Activated CD8-positive, alpha-beta memory T cell treated with anti-CD3 and anti-CD28 coated beads for 4 hours (primary cell): ENCODE data around the gene HOMER2.
"Not testable (repeated sequence)": the region's sequence is repeated elsewhere in the genome, so short reads cannot be mapped to it uniquely, and the experiment has no call there.

Source experiments
- DNase-seq, 2 donors: peaks; one replicate each; pipeline ENCODE4 v3.0.0-alpha.2; 2020; ENCODE audit warnings: low read depth in 2 of 2

HOMER2 gene

DNA sequence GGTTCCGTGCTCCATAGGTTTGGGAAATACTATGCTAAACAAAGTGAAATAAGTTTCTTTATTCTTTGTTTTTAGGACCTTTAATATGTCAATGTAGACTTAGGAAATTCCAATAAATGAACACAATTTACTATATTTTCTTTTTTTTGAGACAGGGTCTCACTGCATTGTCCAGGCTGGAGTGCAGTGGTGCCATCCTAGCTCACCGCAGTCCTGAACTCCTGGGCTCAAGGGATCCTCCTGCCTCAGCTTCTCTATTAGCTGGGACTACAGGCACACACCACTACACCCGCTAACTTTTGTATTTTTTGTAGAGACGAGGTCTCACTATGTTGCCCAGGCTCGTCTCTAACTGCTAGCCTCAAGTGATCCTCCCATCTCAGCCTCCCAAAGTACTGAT is 12.4 kb upstream of the HOMER2 start:
- DNase-seq, result no peak

- no peak for DNase-seq
Observed at GRCh38 chr15:82963471-82964341, 11.2 kb upstream of the HOMER2 start.

DNA sequence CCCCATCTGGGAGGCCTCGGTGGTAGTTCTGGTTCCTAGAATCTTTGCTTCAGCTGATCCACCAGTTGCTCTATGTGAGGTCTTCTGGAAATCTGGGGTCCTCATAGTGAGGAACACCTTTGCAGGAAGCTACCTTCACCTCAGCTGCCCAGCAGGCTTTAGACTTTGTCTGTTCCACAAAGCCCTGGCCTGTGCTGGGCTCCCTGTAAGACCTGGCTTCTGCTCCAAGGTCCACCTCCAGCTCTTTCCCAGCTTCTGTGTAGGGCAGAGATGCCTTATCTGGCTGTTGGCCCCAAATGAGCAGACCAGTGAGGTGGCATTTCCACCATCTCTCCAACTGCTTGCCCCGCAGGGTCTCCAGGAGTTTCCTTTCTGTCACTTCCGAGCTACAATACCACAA is 8.2 kb upstream of the HOMER2 start:
- DNase-seq, result no peak

DNA sequence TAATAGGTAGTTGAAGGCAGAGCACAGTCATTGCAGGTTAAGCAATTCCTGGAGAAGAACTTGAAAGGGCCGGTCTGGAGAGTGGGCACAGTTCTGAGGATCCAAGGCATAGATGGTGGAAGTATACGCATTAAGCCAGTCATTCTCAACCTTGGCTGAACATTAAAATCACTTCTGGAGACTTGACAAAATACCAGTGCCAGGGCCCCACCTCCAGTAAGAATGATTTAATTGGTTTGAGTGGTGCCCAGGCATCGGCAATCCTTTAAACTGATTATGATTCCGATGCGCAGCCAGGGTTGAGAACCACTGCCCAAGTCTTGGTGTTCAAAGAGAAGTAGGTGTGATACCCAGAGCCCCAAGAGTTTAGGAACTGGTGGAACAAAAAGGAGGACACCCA is 6.9 kb upstream of the HOMER2 start:
- DNase-seq, result no peak

DNA sequence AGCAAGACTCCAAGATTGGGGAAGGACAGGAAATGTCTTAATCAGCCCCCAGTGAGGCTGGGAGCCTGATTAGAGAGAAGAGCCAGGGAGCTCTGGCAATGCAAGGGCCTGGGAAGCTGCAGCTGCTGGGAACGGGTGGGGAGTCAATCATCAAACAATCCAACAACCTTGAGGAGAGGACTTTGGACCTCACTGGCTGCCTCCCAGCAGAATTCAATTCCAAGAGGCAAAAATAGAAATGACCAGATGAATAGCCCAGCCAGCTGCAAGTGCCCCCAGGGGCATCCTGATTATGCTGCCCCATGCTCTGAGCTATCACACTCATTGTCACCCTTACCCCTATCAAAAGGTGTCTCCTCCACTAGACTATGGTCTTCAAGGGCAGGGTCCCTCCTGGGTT is 6.1 kb upstream of the HOMER2 start:
- DNase-seq, result no peak

GRCh38 chr15:82951472-82952157 is 905 bp downstream of the HOMER2 start:
- no peak for DNase-seq

GRCh38 chr15:82950746-82951370 is 1.7 kb downstream of the HOMER2 start:
- DNase-seq, result no peak

DNA sequence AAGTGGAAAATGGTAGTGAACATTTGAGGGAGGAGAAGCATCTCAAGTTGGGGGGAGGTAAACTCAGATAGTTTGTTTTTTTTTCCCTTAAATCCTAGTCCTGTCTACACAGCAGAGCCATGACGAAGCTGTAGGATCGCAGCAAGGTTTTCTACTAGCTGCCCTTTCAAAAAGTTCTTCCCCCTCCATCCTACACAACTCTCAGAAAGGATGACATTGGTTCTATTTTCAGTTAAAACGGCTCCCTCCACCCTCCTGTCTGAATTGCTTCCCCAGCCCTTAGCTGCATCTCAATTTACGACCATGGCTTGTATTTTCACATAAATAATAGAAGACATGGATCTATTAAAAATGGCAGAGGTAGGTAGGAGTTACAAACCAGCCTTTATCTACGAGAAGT is 2.2 kb downstream of the HOMER2 start:
- no peak for DNase-seq

DNA sequence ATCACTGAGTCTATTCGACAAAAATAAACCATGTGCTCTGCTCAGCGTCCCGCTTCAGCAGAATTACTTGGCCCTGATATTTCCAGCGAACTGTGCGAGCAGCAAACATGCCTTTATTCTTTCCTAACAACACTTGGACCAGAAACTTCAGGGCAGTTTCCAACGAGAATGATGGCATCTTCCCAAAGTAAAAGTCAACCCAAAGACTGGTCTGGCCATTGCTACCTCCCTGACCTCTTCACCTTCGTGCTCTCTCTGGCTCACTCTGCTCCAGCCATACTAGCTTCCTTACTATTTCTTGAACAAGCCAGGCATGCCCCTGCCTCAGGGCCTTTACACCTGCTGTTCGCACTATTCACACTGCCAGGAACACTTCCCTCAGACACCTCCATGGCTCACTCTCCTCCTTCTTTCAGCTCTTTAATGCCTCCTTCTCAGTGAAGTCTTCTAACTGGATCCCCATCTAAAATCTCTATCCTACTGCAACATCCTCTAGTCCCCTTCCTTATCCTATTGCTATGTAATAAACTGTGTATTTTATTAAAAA is 6.3 kb downstream of the HOMER2 start:
- no peak for DNase-seq

GRCh38 chr15:82945326-82945725 is 7.2 kb downstream of the HOMER2 start:
- DNase-seq, result no peak

DNA sequence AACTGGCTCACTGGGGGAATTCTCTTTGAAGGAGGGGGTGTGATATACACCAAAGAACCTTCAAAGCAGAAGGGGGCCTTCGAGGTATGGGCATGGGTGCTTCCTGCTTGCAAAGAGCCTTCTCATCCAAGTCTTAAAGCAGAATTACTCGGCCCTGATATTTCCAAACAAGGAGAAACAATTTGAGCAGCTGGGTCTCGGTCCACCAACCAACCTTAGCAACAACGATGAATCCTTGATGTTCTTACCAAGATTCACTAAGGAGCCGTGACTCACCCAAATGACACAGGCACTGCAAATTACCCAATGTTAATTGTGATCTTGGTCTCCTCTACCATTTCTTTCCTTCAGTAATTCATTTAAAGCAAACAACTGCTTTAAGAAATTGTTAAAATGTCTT is 7.7 kb downstream of the HOMER2 start:
- DNase-seq, result no peak

DNA sequence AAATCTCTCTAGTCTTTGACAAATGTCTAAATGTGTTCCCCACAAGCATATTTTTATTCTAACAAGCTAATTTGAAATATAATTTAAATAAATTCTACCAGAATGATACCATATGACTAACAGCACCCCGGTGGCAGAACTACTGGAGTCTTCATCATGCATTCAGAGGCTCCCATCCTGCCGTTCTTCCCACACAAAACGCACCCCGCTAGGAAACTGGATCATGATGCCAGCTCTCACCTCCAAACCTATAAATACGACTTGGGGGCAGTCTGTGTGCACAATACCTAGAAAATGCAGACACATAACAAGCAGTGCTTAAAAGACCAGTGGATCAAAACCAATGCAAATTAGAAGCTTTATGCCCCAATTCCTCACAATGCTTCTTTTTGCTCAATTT is 8.5 kb downstream of the HOMER2 start:
- no peak for DNase-seq

DNA sequence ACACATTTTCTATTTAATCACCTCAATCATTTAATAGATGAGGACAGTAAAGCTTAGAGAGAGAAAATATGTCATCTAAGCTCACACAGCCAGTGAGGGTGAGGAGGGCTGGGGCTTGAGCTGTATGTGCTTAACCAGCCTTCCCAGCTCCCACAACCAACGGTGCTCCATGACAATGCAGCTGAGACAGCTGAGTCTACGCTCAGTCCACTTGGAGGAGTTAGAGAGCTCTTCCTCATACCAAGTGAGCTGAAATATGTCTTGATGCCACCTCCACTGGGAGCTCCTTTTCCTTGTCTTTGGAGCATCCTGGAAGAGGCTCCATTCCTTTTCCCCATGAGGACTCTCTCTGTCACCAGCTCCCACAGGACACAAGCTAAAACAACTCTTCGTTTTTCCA is 9.3 kb downstream of the HOMER2 start:
- no peak for DNase-seq

DNA sequence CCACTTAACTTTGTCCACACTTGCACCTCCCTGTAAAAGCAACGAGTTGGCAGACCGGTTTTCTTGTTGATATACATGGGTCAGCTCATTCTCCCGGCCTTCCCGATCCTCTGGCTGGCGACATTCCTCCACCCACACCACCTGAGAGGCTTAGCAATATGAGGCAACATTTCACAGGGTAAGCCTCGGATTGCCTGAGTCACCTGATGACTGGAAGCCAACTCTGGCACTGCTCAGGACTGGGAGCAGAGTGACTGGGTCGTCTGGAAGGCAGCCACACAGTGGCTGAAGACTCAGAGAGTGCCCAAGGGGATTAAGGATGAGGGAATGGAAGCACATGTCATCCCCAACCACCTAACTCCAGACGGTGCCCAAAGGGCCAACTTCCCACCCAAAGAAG is 9.8 kb downstream of the HOMER2 start:
- no peak for DNase-seq

DNA sequence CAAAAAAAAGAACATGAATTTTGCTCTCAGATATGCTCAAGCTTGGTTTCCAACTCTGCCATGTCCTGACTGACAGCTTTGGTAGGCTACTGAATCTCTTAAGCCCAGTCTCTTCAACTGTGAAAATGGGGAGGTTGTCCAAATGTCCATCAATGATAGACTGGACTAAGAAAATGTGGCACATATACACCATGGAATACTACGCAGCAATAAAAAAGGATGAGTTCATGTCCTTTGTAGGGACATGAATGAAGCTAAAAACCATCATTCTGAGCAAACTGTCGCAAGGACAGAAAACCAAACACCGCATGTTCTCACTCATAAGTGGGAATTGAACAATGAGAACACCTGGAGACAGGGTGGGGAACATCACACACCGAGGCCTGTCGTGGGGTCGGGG is 12.8 kb downstream of the HOMER2 start:
- DNase-seq, result not testable (repeated sequence)

- DNase-seq, result no peak
Observed at GRCh38 chr15:82937712-82938058, 14.8 kb downstream of the HOMER2 start.

DNA sequence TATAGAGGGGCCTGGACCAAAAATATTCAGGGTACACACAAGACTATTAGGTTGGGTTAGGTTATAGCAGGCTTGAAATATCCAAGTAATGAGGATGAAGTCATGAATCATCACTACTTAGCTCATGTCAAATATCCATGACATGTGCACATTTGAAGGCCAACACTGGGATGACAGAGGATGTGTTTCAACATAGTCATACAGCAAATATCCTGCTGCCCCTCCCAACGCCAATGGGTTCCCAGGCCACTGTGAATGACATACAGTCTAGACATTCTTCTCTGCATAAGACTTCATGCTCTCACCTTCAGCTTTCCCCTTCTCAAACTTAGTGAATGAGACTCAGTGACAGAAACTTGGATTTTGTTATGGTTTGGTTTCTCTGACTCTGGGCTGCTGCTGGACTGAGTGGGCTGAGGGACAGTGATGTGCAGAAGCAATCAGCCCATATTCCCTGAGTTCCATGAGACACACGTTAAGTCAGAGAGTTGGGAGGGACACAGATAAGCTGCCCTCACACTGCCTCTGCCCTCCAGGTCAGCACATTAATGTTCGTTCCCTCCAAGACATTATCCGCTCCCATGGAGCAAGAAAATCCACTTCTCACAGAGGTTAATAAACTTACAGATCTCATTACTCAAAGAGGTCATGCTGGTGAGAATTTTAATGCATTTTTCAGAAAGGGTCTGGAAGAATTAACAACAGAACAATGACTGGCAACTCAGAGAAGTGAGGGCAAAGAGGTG is 15.4 kb downstream of the HOMER2 start:
- DNase-seq, result no peak

DNA sequence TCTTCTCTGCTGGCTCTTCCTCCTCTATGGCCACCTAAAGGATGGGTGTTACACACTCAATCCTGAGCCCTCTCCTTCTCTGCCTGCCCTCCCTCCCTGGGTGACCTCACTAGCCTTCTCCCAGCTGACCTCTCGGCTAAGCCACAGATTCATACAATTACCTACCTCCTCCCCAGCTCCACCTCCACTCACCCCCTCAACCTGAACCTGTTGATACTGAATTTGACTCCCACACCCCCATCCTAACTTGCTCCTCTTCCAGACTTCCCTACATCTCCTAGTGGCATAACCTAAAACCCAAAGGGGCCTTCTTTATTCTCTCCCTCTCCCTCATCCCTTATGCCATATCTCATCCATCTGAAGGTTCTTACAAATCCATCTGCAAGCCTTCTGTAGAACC is 17.1 kb downstream of the HOMER2 start:
- DNase-seq, result no peak

GRCh38 chr15:82934100-82934880 is 18.2 kb downstream of the HOMER2 start:
- no peak for DNase-seq

- no peak for DNase-seq
Observed at GRCh38 chr15:82933576-82933975, 18.9 kb downstream of the HOMER2 start.

DNA sequence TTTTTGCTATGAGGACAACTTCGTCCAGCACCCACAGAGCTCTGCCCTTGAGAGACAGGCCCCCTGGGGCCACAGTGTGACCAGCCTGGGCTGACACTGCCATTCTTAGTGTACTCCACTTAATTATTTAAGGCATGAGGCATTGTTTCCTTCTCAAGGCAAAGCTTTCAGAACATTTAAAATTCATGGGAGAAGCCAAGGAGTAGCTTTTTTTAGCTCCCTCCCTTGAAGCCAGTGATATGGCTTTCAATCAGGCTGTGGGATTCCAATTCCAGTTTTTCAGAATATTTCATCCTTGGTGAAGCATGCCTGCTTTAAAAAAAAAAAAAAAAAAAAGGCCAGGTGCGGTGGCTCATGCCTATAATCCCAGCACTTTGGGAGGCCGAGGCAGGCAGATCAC is 21.3 kb downstream of the HOMER2 start:
- DNase-seq, result no peak
